ENCODE measurements around the gene LTO1. TPM values are rescaled to one million over a fixed set of nuclear protein-coding genes. Genes with fewer than 3 reads are reported as not detected.
"Not testable (repeated sequence)": the region's sequence is repeated elsewhere in the genome, so short reads cannot be mapped to it uniquely, and the experiment has no call there.

LTO1 gene
- total RNA-seq, 1 experiment from 2014 or later, result 27.5 TPM

DNA sequence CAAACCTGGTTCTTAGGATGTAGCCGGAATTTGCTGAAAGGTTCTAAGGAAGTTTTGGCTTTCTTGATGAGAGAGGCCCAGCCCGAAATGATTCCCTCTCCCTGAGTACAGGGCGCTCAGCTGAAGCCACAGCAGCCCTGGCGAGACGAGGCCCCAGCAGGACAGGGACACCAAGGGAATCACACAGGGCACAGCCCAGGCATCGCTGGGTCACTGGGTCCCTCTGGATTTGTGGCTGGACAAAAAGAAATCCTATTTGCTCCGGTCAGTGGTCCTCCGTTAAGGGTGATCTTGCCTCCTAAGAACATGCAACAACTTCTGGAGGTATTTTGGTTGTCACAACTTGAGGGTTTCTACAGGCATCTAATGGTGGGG lies 22.3 kb upstream of the LTO1 start (continued):
- TF ChIP-seq, protein P1, sequence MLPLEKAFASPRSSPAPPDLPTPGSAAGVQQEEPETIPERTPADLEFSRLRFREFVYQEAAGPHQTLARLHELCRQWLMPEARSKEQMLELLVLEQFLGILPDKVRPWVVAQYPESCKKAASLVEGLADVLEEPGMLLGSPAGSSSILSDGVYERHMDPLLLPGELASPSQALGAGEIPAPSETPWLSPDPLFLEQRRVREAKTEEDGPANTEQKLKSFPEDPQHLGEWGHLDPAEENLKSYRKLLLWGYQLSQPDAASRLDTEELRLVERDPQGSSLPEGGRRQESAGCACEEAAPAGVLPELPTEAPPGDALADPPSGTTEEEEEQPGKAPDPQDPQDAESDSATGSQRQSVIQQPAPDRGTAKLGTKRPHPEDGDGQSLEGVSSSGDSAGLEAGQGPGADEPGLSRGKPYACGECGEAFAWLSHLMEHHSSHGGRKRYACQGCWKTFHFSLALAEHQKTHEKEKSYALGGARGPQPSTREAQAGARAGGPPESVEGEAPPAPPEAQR (CRISPR knock-in tag; IDR thresholded peaks at IDR 0.05), result no peak
- TF ChIP-seq, protein P2, sequence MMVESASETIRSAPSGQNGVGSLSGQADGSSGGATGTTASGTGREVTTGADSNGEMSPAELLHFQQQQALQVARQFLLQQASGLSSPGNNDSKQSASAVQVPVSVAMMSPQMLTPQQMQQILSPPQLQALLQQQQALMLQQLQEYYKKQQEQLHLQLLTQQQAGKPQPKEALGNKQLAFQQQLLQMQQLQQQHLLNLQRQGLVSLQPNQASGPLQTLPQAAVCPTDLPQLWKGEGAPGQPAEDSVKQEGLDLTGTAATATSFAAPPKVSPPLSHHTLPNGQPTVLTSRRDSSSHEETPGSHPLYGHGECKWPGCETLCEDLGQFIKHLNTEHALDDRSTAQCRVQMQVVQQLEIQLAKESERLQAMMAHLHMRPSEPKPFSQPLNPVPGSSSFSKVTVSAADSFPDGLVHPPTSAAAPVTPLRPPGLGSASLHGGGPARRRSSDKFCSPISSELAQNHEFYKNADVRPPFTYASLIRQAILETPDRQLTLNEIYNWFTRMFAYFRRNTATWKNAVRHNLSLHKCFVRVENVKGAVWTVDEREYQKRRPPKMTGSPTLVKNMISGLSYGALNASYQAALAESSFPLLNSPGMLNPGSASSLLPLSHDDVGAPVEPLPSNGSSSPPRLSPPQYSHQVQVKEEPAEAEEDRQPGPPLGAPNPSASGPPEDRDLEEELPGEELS (CRISPR knock-in tag; IDR thresholded peaks at IDR 0.05), result no peak
- TF ChIP-seq, protein P3, sequence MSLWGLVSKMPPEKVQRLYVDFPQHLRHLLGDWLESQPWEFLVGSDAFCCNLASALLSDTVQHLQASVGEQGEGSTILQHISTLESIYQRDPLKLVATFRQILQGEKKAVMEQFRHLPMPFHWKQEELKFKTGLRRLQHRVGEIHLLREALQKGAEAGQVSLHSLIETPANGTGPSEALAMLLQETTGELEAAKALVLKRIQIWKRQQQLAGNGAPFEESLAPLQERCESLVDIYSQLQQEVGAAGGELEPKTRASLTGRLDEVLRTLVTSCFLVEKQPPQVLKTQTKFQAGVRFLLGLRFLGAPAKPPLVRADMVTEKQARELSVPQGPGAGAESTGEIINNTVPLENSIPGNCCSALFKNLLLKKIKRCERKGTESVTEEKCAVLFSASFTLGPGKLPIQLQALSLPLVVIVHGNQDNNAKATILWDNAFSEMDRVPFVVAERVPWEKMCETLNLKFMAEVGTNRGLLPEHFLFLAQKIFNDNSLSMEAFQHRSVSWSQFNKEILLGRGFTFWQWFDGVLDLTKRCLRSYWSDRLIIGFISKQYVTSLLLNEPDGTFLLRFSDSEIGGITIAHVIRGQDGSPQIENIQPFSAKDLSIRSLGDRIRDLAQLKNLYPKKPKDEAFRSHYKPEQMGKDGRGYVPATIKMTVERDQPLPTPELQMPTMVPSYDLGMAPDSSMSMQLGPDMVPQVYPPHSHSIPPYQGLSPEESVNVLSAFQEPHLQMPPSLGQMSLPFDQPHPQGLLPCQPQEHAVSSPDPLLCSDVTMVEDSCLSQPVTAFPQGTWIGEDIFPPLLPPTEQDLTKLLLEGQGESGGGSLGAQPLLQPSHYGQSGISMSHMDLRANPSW (CRISPR knock-in tag; conservative IDR thresholded peaks at IDR 0.05; ENCODE audit: low read depth), result no peak
- TF ChIP-seq ZNF396 (CRISPR knock-in tag; IDR thresholded peaks at IDR 0.05; ENCODE audit: borderline replicate concordance), result no peak

DNA sequence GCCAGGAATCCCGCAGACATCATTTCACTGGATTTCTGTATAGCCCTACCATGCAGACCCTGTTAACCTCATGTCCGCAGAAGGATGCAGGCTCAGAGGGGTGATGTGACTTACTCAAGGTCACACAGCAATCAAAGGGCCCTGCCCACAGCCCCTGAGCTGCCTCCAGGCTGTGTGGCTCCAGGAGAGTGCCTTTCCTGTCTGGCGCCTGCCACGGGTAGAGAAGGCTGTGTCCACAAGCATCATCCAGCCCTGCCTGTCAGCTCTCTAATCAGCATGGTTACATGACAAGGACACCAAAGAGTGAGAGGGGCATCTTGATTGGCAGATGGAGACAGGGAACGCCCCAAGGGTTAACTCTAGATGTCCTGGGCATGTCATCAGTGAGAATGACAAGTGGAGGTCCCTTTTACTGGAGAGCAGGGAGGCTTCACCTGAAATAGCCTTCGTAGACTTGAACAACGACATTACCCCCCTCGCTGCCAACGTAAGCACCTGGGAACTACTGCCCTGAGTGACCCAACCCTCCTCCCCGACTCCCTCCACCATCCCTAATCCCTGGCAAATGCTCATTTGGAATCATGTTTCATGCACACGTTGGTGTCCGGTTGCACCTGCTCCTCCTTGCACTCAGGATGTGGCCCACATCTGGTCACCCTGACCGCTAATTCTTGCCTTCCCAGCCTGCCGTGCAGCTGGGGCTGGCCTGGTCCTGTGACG lies 21.8 kb upstream of the LTO1 start:
- Mint-ChIP-seq H3K27me3 (ENCODE audit: low read depth) (no peaks in the 10 kb centered on the region), H3K36me3 (peaks cover 13% of the 10 kb centered on the region), H3K27ac (peak overlapping the region; percentile 80), H3K4me3 (no peak overlapping the region), H3K9me3 (no peaks in the 10 kb centered on the region), H3K4me1 (peaks cover 46% of the 10 kb centered on the region)
- no peak for DNase-seq (ENCODE audit: low spot score)
- TF ChIP-seq, protein P4, sequence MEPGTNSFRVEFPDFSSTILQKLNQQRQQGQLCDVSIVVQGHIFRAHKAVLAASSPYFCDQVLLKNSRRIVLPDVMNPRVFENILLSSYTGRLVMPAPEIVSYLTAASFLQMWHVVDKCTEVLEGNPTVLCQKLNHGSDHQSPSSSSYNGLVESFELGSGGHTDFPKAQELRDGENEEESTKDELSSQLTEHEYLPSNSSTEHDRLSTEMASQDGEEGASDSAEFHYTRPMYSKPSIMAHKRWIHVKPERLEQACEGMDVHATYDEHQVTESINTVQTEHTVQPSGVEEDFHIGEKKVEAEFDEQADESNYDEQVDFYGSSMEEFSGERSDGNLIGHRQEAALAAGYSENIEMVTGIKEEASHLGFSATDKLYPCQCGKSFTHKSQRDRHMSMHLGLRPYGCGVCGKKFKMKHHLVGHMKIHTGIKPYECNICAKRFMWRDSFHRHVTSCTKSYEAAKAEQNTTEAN (CRISPR knock-in tag; IDR thresholded peaks at IDR 0.05), result no peak
- TF ChIP-seq, protein P5, sequence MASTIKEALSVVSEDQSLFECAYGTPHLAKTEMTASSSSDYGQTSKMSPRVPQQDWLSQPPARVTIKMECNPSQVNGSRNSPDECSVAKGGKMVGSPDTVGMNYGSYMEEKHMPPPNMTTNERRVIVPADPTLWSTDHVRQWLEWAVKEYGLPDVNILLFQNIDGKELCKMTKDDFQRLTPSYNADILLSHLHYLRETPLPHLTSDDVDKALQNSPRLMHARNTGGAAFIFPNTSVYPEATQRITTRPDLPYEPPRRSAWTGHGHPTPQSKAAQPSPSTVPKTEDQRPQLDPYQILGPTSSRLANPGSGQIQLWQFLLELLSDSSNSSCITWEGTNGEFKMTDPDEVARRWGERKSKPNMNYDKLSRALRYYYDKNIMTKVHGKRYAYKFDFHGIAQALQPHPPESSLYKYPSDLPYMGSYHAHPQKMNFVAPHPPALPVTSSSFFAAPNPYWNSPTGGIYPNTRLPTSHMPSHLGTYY (CRISPR knock-in tag; IDR thresholded peaks at IDR 0.05), result no peak
- TF ChIP-seq HMGA2 (CRISPR knock-in tag; IDR thresholded peaks at IDR 0.05), result no peak
- no peak for TF ChIP-seq NR1H2 (CRISPR knock-in tag; IDR thresholded peaks at IDR 0.05)
- no peak for TF ChIP-seq RELA (CRISPR knock-in tag; IDR thresholded peaks at IDR 0.05; ENCODE audit: borderline replicate concordance)
- TF ChIP-seq CREB1 (CRISPR knock-in tag; IDR thresholded peaks at IDR 0.05), result no peak
- TF ChIP-seq, protein P6, sequence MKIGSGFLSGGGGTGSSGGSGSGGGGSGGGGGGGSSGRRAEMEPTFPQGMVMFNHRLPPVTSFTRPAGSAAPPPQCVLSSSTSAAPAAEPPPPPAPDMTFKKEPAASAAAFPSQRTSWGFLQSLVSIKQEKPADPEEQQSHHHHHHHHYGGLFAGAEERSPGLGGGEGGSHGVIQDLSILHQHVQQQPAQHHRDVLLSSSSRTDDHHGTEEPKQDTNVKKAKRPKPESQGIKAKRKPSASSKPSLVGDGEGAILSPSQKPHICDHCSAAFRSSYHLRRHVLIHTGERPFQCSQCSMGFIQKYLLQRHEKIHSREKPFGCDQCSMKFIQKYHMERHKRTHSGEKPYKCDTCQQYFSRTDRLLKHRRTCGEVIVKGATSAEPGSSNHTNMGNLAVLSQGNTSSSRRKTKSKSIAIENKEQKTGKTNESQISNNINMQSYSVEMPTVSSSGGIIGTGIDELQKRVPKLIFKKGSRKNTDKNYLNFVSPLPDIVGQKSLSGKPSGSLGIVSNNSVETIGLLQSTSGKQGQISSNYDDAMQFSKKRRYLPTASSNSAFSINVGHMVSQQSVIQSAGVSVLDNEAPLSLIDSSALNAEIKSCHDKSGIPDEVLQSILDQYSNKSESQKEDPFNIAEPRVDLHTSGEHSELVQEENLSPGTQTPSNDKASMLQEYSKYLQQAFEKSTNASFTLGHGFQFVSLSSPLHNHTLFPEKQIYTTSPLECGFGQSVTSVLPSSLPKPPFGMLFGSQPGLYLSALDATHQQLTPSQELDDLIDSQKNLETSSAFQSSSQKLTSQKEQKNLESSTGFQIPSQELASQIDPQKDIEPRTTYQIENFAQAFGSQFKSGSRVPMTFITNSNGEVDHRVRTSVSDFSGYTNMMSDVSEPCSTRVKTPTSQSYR (CRISPR knock-in tag; IDR thresholded peaks at IDR 0.05), result no peak
- TF ChIP-seq, protein P7, sequence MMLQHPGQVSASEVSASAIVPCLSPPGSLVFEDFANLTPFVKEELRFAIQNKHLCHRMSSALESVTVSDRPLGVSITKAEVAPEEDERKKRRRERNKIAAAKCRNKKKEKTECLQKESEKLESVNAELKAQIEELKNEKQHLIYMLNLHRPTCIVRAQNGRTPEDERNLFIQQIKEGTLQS (CRISPR knock-in tag; conservative IDR thresholded peaks at IDR 0.05), result no peak
- TF ChIP-seq, protein P8, sequence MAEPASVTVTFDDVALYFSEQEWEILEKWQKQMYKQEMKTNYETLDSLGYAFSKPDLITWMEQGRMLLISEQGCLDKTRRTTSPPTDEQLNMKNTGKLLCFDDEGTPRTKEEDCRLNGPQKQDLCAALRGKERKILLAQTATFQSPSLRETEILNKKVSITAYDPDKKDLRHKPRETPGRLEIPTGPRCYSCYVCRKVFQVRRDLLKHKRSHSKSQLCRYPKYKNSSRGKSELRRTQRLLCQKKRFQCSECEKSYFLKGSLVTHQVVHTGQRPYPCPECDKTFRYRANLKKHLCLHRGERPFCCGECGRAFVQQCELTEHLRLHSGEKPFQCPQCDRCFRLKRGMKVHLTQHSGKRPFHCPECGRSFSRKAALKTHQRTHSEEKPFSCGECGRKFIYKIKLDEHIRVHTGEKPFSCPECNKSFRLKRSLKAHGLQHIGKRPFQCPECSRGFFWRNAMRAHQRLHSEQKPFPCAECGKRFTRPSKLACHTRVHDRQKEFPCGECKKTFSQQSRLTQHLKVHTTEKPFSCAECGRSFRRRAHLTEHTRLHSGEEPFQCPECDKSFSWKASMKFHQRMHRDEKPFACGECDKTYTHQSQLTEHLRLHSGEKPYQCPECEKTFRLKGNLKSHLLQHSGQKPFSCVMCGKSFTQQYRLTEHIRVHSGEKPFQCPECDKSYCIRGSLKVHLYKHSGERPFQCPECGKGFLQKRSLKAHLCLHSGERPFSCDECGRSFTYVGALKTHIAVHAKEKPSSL (CRISPR knock-in tag; conservative IDR thresholded peaks at IDR 0.05), result no peak
- TF ChIP-seq ESRRA (CRISPR knock-in tag; IDR thresholded peaks at IDR 0.05; ENCODE audit: borderline replicate concordance), result no peak
- TF ChIP-seq FOXP1 (CRISPR knock-in tag; IDR thresholded peaks at IDR 0.05; ENCODE audit: borderline replicate concordance), result no peak
- no peak for ATAC-seq
- ChIA-PET CTCF (interaction anchor here (1.2 to 1.3 kb wide), 2 partner anchors 12 to 22 kb away, joined by 5 read pairs; no protein-coding TSS in a partner anchor), POLR2A (no interaction called here)

DNA sequence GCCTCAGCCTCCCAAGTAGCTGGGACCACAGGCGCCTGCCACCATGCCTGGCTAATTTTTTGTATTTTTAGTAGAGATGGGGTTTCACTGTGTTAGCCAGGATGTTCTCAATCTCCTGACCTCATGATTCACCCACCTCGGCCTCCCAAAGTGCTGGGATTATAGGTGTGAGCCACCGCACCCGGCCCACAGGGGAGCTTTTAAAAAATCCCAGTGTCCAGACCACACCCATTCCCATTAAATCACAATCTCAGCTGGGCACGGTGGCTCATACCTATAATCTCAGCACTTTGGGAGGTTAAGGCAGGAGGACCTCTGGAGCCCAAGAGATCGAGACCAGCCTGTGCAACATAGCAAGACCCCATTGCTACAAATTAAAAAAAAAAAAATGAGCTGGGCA lies 20.8 kb upstream of the LTO1 start:
- CTCF ChIA-PET, result interaction anchor here (1.2 to 1.6 kb wide), 4 partner anchors 12 to 197 kb away, joined by 3 to 5 read pairs (median 4); no protein-coding TSS in a partner anchor
- peaks cover 43% of the 10 kb centered on the region for H3K4me1 Mint-ChIP-seq
- H3K4me3 Mint-ChIP-seq; DNase-seq (ENCODE audit: low spot score); H3K27ac Mint-ChIP-seq; H3K27me3 Mint-ChIP-seq (ENCODE audit: low read depth); ATAC-seq; H3K9me3 Mint-ChIP-seq: not testable (repeated sequence)
- H3K36me3 Mint-ChIP-seq, result peaks cover 13% of the 10 kb centered on the region
- POLR2A ChIA-PET, result interaction anchor here (0.7 kb wide), 1 partner anchor 1177 kb away, joined by 3 read pairs; no protein-coding TSS in a partner anchor
